Activated naive CD4-positive, alpha-beta T cell treated with anti-CD3 and anti-CD28 coated beads, Interleukin-2, amount 50 U/mL, for 72 hours (primary cell): Measurements from ENCODE around the gene ERBB4. TPM values are rescaled to one million over a fixed set of nuclear protein-coding genes. Genes with fewer than 3 reads are reported as not detected.

Experiments
- ATAC-seq, 2 donors: fragments of 150-1000 bp; cut with Tn5 transposase; 2 replicates each; pipeline ENCODE4 v1.10.0; 2021; ENCODE audit warnings: mild to moderate bottlenecking in 2 of 2, moderate library complexity in 2 of 2
- DNase-seq, 2 donors: peaks; one replicate each; pipeline ENCODE4 v3.0.0; 2021 to 2022; ENCODE audit warnings: low spot score in 2 of 2
- H3K27ac Mint-ChIP-seq, 2 donors: one replicate each; pipeline ENCODE4 v1.8.0; 2022; ENCODE audit warnings: mild to moderate bottlenecking in 2 of 2, mixed read lengths in 2 of 2
- H3K36me3 Mint-ChIP-seq, 2 donors: one replicate each; pipeline ENCODE4 v1.8.0; 2022; ENCODE audit warnings: mixed read lengths in 2 of 2
- H3K9me3 Mint-ChIP-seq, 2 donors: one replicate each; pipeline ENCODE4 v1.8.0; 2022; ENCODE audit warnings: mixed read lengths in 2 of 2
- total RNA-seq, 2 donors: library from RNA; stranded (reverse); gene quantifications; one replicate each; pipeline ENCODE4 v1.2.3, GENCODE V29; 2022

ERBB4 gene
- total RNA-seq, 2 donors from 2014 or later, result not detected

GRCh38 chr2:211900518-211900917 is 638.1 kb downstream of the ERBB4 start:
- DNase-seq (no peak), ATAC-seq (no peak)
- H3K27ac Mint-ChIP-seq, result no peak overlapping the region
- peaks cover 6 to 10% of the 10 kb centered on the region in 2 donors for H3K9me3 Mint-ChIP-seq
- no peaks in the 10 kb centered on the region for H3K36me3 Mint-ChIP-seq

- no peaks in the 10 kb centered on the region for H3K36me3 Mint-ChIP-seq
- peaks cover 7 to 13% of the 10 kb centered on the region in 2 donors for H3K9me3 Mint-ChIP-seq
- no peak overlapping the region for H3K27ac Mint-ChIP-seq
- ATAC-seq (no peak), DNase-seq (no peak)
These were observed 638.6 kb downstream of the ERBB4 start for GRCh38 chr2:211900000-211900399.

- no peak overlapping the region for H3K27ac Mint-ChIP-seq
- ATAC-seq (no peak), DNase-seq (no peak)
- H3K36me3 Mint-ChIP-seq, result no peaks in the 10 kb centered on the region
- H3K9me3 Mint-ChIP-seq, result peaks cover 7 to 17% of the 10 kb centered on the region in 2 donors
These were observed 639.9 kb downstream of the ERBB4 start for GRCh38 chr2:211898702-211899101.

- Mint-ChIP-seq H3K9me3 (peaks cover 5 to 13% of the 10 kb centered on the region in 2 donors), H3K27ac (no peak overlapping the region), H3K36me3 (no peaks in the 10 kb centered on the region)
- ATAC-seq (no peak), DNase-seq (no peak)
These were observed 657.2 kb downstream of the ERBB4 start for GRCh38 chr2:211881449-211881848.

GRCh38 chr2:211879323-211879722 is 659.3 kb downstream of the ERBB4 start:
- DNase-seq, result no peak
- Mint-ChIP-seq H3K27ac (no peak overlapping the region), H3K9me3 (peaks cover 5 to 12% of the 10 kb centered on the region in 2 donors), H3K36me3 (no peaks in the 10 kb centered on the region)
- ATAC-seq, result no peak

GRCh38 chr2:211877061-211877460 is 661.5 kb downstream of the ERBB4 start:
- Mint-ChIP-seq H3K36me3 (no peaks in the 10 kb centered on the region), H3K27ac (no peak overlapping the region), H3K9me3 (peaks cover 0 to 8% of the 10 kb centered on the region in 2 donors)
- ATAC-seq (no peak), DNase-seq (no peak)

GRCh38 chr2:211875488-211875887 is 663.1 kb downstream of the ERBB4 start:
- no peak overlapping the region for H3K27ac Mint-ChIP-seq
- no peaks in the 10 kb centered on the region for H3K36me3 Mint-ChIP-seq
- H3K9me3 Mint-ChIP-seq, result peaks cover 4 to 7% of the 10 kb centered on the region in 2 donors
- DNase-seq (no peak), ATAC-seq (no peak)

- DNase-seq, result no peak
- ATAC-seq, result no peak
- H3K27ac Mint-ChIP-seq, result no peak overlapping the region
- no peaks in the 10 kb centered on the region for H3K36me3 Mint-ChIP-seq
- peaks cover 7 to 9% of the 10 kb centered on the region in 2 donors for H3K9me3 Mint-ChIP-seq
These were observed 669.5 kb downstream of the ERBB4 start for GRCh38 chr2:211868996-211869533.

GRCh38 chr2:211867845-211868451 is 670.7 kb downstream of the ERBB4 start:
- Mint-ChIP-seq H3K27ac (no peak overlapping the region), H3K9me3 (peaks cover 7 to 9% of the 10 kb centered on the region in 2 donors), H3K36me3 (no peaks in the 10 kb centered on the region)
- no peak for DNase-seq
- no peak for ATAC-seq

GRCh38 chr2:211864328-211864727 is 674.3 kb downstream of the ERBB4 start:
- DNase-seq (no peak), ATAC-seq (no peak)
- Mint-ChIP-seq H3K36me3 (no peaks in the 10 kb centered on the region), H3K27ac (no peak overlapping the region), H3K9me3 (peaks cover 3 to 4% of the 10 kb centered on the region in 2 donors)

- H3K27ac Mint-ChIP-seq, result no peak overlapping the region
- H3K9me3 Mint-ChIP-seq, result peaks cover 0 to 7% of the 10 kb centered on the region in 2 donors
- no peak for ATAC-seq
- H3K36me3 Mint-ChIP-seq, result no peaks in the 10 kb centered on the region
- no peak for DNase-seq
These were observed 678.4 kb downstream of the ERBB4 start for GRCh38 chr2:211860224-211860623.

GRCh38 chr2:211854832-211855231 is 683.8 kb downstream of the ERBB4 start:
- Mint-ChIP-seq H3K27ac (no peak overlapping the region), H3K9me3 (peaks cover 0 to 3% of the 10 kb centered on the region in 2 donors), H3K36me3 (no peaks in the 10 kb centered on the region)
- no peak for DNase-seq
- no peak for ATAC-seq

GRCh38 chr2:211846714-211847113 is 691.9 kb downstream of the ERBB4 start:
- no peak overlapping the region for H3K27ac Mint-ChIP-seq

GRCh38 chr2:211846036-211846400 is 692.6 kb downstream of the ERBB4 start:
- DNase-seq, result no peak

More at GRCh38 chr2:211846714-211847113, 691.9 kb downstream of the ERBB4 start:
- no peaks in the 10 kb centered on the region for H3K9me3 Mint-ChIP-seq
- no peaks in the 10 kb centered on the region for H3K36me3 Mint-ChIP-seq
- DNase-seq, result no peak
- no peak for ATAC-seq

GRCh38 chr2:211845338-211846035 is 693.1 kb downstream of the ERBB4 start:
- Mint-ChIP-seq H3K27ac (no peak overlapping the region), H3K36me3 (no peaks in the 10 kb centered on the region), H3K9me3 (no peaks in the 10 kb centered on the region)
- DNase-seq, result no peak
- ATAC-seq, result no peak

More at GRCh38 chr2:211846036-211846400, 692.6 kb downstream of the ERBB4 start:
- no peak for ATAC-seq
- no peaks in the 10 kb centered on the region for H3K9me3 Mint-ChIP-seq
- H3K36me3 Mint-ChIP-seq, result no peaks in the 10 kb centered on the region
- H3K27ac Mint-ChIP-seq, result no peak overlapping the region

- no peak overlapping the region for H3K27ac Mint-ChIP-seq
- H3K36me3 Mint-ChIP-seq, result no peaks in the 10 kb centered on the region
- ATAC-seq (no peak), DNase-seq (no peak)
- peaks cover 5 to 13% of the 10 kb centered on the region in 2 donors for H3K9me3 Mint-ChIP-seq
These were observed 700.9 kb downstream of the ERBB4 start for GRCh38 chr2:211837706-211838105.

- no peak for ATAC-seq
- DNase-seq, result no peak
- no peak overlapping the region for H3K27ac Mint-ChIP-seq
- peaks cover 5 to 13% of the 10 kb centered on the region in 2 donors for H3K9me3 Mint-ChIP-seq
- no peaks in the 10 kb centered on the region for H3K36me3 Mint-ChIP-seq
These were observed 701.4 kb downstream of the ERBB4 start for GRCh38 chr2:211837206-211837605.

- no peak overlapping the region for H3K27ac Mint-ChIP-seq
- DNase-seq (no peak), ATAC-seq (no peak)
- H3K9me3 Mint-ChIP-seq, result peaks cover 5 to 13% of the 10 kb centered on the region in 2 donors
- H3K36me3 Mint-ChIP-seq, result no peaks in the 10 kb centered on the region
These were observed 702.2 kb downstream of the ERBB4 start for GRCh38 chr2:211836409-211836808.
